ENCODE results near the gene ABHD2. TPM values are rescaled to one million over a fixed set of nuclear protein-coding genes. Genes with fewer than 3 reads are reported as not detected.
"Not testable (repeated sequence)": the region's sequence is repeated elsewhere in the genome, so short reads cannot be mapped to it uniquely, and the experiment has no call there.

Gene ABHD2
- total RNA-seq, 2 donors from 2014 or later: 50.8 to 136 TPM

- Histone ChIP-seq H3K9me3 (no peaks in the 10 kb centered on the region), H3K4me3 (peak within 1 kb of the TSS; percentile 48 to 58), H3K27ac (peak within 1 kb of the TSS in 2 of 4 donors; percentile 26 to 61), H3K36me3 (replicated peaks in 1 of 2; ENCODE audit: insufficient read depth in 1 of 2, low read depth in 2 of 2) (no peaks in the 10 kb centered on the region), H3K4me1 (peaks cover 17% of the 10 kb centered on the region), H3K27me3 (no peaks in the 10 kb centered on the region)
- intact Hi-C loops (cut with DNase I): no loop called here
- ATAC-seq: peak; percentile 100
- 0 to 1% methylated on average over 48 to 69 of the region's 69 CpGs for WGBS, 2 donors
- TF ChIP-seq, protein P1, sequence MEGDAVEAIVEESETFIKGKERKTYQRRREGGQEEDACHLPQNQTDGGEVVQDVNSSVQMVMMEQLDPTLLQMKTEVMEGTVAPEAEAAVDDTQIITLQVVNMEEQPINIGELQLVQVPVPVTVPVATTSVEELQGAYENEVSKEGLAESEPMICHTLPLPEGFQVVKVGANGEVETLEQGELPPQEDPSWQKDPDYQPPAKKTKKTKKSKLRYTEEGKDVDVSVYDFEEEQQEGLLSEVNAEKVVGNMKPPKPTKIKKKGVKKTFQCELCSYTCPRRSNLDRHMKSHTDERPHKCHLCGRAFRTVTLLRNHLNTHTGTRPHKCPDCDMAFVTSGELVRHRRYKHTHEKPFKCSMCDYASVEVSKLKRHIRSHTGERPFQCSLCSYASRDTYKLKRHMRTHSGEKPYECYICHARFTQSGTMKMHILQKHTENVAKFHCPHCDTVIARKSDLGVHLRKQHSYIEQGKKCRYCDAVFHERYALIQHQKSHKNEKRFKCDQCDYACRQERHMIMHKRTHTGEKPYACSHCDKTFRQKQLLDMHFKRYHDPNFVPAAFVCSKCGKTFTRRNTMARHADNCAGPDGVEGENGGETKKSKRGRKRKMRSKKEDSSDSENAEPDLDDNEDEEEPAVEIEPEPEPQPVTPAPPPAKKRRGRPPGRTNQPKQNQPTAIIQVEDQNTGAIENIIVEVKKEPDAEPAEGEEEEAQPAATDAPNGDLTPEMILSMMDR (IDR thresholded peaks at IDR 0.05): peak in 5 of 7 experiments; percentile 33 to 77 (median 62)
- peak in 2 of 3 donors; percentile 54 to 59 for TF ChIP-seq POLR2A (IDR thresholded peaks at IDR 0.05)
- peak; percentile 96 to 98 (median 98) for DNase-seq
Observed at GRCh38 chr15:89243691-89244573, 155.7 kb downstream of the ABHD2 start, which contains the start of gene FANCI. TSS of gene FANCI (plus strand) at chr15:89243979. CDS start at chr15:89247648, 3,669 bp downstream.

DNA sequence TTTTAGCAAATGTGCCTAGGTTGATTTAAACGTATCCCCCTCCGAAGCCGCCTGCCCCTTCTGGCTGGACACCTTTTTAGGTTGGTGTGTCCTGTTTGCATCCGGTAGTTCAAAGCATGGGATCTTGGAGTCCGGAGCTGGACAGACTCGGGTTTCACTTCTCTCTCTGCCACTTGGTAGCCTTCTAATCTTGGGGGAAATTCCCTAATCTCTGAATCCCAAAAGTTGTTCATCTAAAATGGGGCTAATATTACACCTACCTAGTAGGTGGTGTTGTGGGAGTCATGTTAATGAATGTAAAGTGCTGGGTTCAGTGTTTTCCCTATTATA lies 156.3 kb downstream of the ABHD2 start:
- no peaks in the 10 kb centered on the region for H3K9me3 ChIP-seq
- no peaks in the 10 kb centered on the region for H3K27me3 ChIP-seq
- WGBS, 2 donors: 0 to 1% methylated on average over 4 to 6 of the region's 6 CpGs
- TF ChIP-seq, protein P1 (IDR thresholded peaks at IDR 0.05): no peak
- no peak for TF ChIP-seq POLR2A (IDR thresholded peaks at IDR 0.05)
- H3K4me1 ChIP-seq: peaks cover 17% of the 10 kb centered on the region
- intact Hi-C loops (cut with DNase I): no loop called here
- peak overlapping the region in 1 of 2 donors; percentile 58 for H3K4me3 ChIP-seq
- DNase-seq: no peak
- no peaks in the 10 kb centered on the region for H3K36me3 ChIP-seq (replicated peaks in 1 of 2; ENCODE audit: insufficient read depth in 1 of 2, low read depth in 2 of 2)
- no peak overlapping the region for H3K27ac ChIP-seq
- ATAC-seq: no peak

DNA sequence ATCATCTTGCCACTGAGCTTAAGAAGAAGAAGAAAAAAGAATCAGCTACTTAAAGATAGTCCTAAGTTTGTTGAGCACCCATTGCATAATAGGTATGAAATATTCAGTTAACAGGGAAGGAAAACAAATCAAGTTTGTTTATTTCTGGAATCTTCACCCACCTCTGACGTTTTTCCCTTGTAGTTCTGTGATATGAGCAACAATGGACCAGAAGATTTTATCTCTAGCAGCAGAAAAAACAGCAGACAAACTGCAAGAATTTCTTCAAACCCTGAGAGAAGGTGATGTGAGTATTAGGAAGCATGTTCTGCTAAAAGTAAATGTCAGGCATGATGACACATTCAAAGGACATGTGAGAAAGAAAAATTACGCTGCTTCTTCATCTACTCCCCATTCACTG lies 159.2 kb downstream of the ABHD2 start:
- no peak for DNase-seq
- no peak overlapping the region for H3K27ac ChIP-seq
- H3K27me3 ChIP-seq: no peaks in the 10 kb centered on the region
- no peak for TF ChIP-seq POLR2A (IDR thresholded peaks at IDR 0.05)
- TF ChIP-seq, protein P1 (IDR thresholded peaks at IDR 0.05): no peak
- intact Hi-C loops (cut with DNase I): no loop called here
- H3K4me1 ChIP-seq: peaks cover 17% of the 10 kb centered on the region
- no peaks in the 10 kb centered on the region for H3K9me3 ChIP-seq
- no peak for ATAC-seq
- WGBS, 2 donors: 59% methylated on average over 2 of the region's 2 CpGs
- no peaks in the 10 kb centered on the region for H3K36me3 ChIP-seq (replicated peaks in 1 of 2; ENCODE audit: insufficient read depth in 1 of 2, low read depth in 2 of 2)
- H3K4me3 ChIP-seq: no peak overlapping the region

DNA sequence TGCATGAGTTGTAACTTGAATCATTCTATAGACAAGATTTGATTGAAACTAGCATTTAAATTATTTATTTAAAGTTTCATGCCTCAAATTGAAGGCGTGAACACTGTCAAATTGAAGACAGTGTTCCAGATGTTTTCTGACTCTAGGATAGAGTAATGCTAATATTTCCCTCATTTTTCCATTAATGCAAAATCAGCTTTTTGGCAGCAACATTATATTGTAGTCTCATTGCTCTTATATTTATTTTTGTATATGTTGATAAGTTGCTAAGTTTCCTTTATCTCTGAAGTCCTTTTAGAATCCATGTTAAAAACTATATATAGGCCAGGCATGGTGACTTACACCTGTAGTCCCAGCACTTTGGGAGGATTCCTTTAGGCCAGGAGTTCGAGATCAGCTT lies 160.3 kb downstream of the ABHD2 start:
- no peak overlapping the region for H3K4me3 ChIP-seq
- no peak for TF ChIP-seq POLR2A (IDR thresholded peaks at IDR 0.05)
- TF ChIP-seq, protein P1 (IDR thresholded peaks at IDR 0.05): no peak
- H3K9me3 ChIP-seq: no peaks in the 10 kb centered on the region
- ATAC-seq (no peak), DNase-seq (no peak)
- no peaks in the 10 kb centered on the region for H3K36me3 ChIP-seq (replicated peaks in 1 of 2; ENCODE audit: insufficient read depth in 1 of 2, low read depth in 2 of 2)
- intact Hi-C loops (cut with DNase I): no loop called here
- H3K27ac ChIP-seq: no peak overlapping the region
- peaks cover 10% of the 10 kb centered on the region for H3K4me1 ChIP-seq
- H3K27me3 ChIP-seq: no peaks in the 10 kb centered on the region
- WGBS, 2 donors: 97 to 98% methylated on average over 2 of the region's 2 CpGs

DNA sequence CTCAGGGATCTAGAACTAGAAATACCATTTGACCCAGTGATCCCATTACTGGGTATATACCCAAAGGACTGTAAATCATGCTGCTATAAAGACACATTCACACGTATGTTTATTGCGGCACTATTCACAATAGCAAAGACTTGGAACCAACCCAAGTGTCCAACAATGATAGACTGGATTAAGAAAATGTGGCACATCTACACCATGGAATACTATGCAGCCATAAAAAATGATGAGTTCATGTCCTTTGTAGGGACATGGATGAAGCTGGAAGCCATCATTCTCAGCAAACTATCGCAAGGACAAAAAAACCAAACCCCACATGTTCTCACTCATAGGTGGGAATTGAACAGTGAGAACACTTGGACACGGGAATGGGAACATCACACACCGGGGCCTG lies 161.9 kb downstream of the ABHD2 start:
- H3K4me1 ChIP-seq; H3K27ac ChIP-seq; ATAC-seq; DNase-seq; H3K36me3 ChIP-seq (replicated peaks in 1 of 2; ENCODE audit: insufficient read depth in 1 of 2, low read depth in 2 of 2); H3K9me3 ChIP-seq; H3K4me3 ChIP-seq; H3K27me3 ChIP-seq; intact Hi-C loops (cut with DNase I): not testable (repeated sequence)
- 96 to 98% methylated on average over 3 to 5 of the region's 5 CpGs for WGBS, 2 donors

Small RNA genes within 50 kb of the gene (small RNA-seq; reads per million reads assigned to genes)
- gene RNU7-195P: not detected

Other genes with a start within 250 kb of the ABHD2 start
- 1 to 10 TPM; 1.0 to 8.9 TPM for gene HAPLN3, start 192.9 kb upstream of the ABHD2 start, total RNA-seq
- 10 to 100 TPM; 51.4 to 77.5 TPM for gene MFGE8, start 175.1 kb upstream of the ABHD2 start, total RNA-seq
- not detected for gene RLBP1, start 133.1 kb downstream of the ABHD2 start, total RNA-seq
- 1 to 10 TPM; 1.0 to 7.3 TPM for gene FANCI, start 155.5 kb downstream of the ABHD2 start, total RNA-seq
- gene POLG, start 246.4 kb downstream of the ABHD2 start, total RNA-seq: 10 to 100 TPM; 60.7 to 67.2 TPM